Lower leg skin (tissue), 3 donors: ENCODE data around the gene SFT2D3.

Source experiments
- CTCF ChIP-seq, 3 donors: fragments of 450-650 bp; IDR thresholded peaks; one replicate each; pipeline ENCODE4 v1.5.1; 2016; ENCODE audit warnings: antibody characterized with exemption in 3 of 3, mild to moderate bottlenecking in 3 of 3, moderate library complexity in 2 of 3
- POLR2A ChIP-seq, 2 donors: fragments of 450-650 bp; IDR thresholded peaks; one replicate each; pipeline ENCODE4 v1.6.1; 2016 to 2017; ENCODE audit warnings: antibody characterized with exemption in 2 of 2, mild to moderate bottlenecking in 1 of 2, moderate library complexity in 1 of 2

GRCh38 chr2:127674241-127675209, 26.8 kb upstream of the SFT2D3 start:
- no peak for TF ChIP-seq POLR2A (IDR thresholded peaks at IDR 0.05)
- TF ChIP-seq CTCF (IDR thresholded peaks at IDR 0.05), result no peak
